Uterus (tissue), 4 donors: ENCODE data around the gene CCL17. TPM values are rescaled to one million over a fixed set of nuclear protein-coding genes. Genes with fewer than 3 reads are reported as not detected.

Experiments used
- DNase-seq, 2 donors: peaks; one replicate each; pipeline ENCODE4 v3.0.0-alpha.2; 2019 to 2020
- H3K27ac ChIP-seq, 2 donors: fragments of 200-600 bp; sonication (generic); 1 replicate in 1 of 2; 2 replicates in 1 of 2; pipeline ENCODE4 v1.5.1; 2016 to 2018
- H3K27me3 ChIP-seq, 2 donors: fragments of 200-600 bp; sonication (generic); one replicate each; pipeline ENCODE4 v1.5.1; 2018 to 2019; ENCODE audit warnings: control low read depth in 1 of 2
- H3K36me3 ChIP-seq, 2 donors: fragments of 200-600 bp; sonication (generic); one replicate each; pipeline ENCODE4 v1.5.1; 2019; ENCODE audit warnings: control low read depth in 1 of 2
- H3K4me1 ChIP-seq, 2 donors: fragments of 200-600 bp; sonication (generic); one replicate each; pipeline ENCODE4 v1.5.1; 2018 to 2019; ENCODE audit warnings: control low read depth in 1 of 2
- H3K4me3 ChIP-seq, 2 donors: fragments of 200-600 bp; sonication (generic); 1 replicate in 1 of 2; 2 replicates in 1 of 2; pipeline ENCODE4 v1.5.1; 2018 to 2019; ENCODE audit warnings: mild to moderate bottlenecking in 1 of 2
- H3K9me3 ChIP-seq, 2 donors: fragments of 200-600 bp; sonication (generic); one replicate each; pipeline ENCODE4 v1.5.1; 2019; ENCODE audit warnings: control low read depth in 1 of 2
- POLR2A ChIP-seq, 2 donors: fragments of 450-650 bp; IDR thresholded peaks; one replicate each; pipeline ENCODE4 v1.6.1; 2016; ENCODE audit warnings: antibody characterized with exemption in 2 of 2, mild to moderate bottlenecking in 1 of 2, moderate library complexity in 1 of 2
- intact Hi-C: fragments of 100-400 bp; cut with DNase I; formaldehyde crosslinking; loops from one replicate; pipeline ENCODE4 v1.15.1; 2023; ENCODE audit warnings: low total_unique reads
- total RNA-seq, 4 donors: library from RNA; depleted of rRNA in 3 of 4; stranded (reverse); fragments of >200 nt in 3 of 4; gene quantifications; one replicate each; pipeline versions ENCODE4 v1.1.0 to v1.2.4, GENCODE V29; 2014 to 2023
- TF ChIP-seq, protein P1 (sequence below), 4 experiments: fragments of 200-600 bp in 2 of 4; fragments of 450-650 bp in 2 of 4; sonication (generic) in 2 of 4; IDR thresholded peaks; one replicate each; pipeline ENCODE4 v1.5.1; 2016 to 2019; ENCODE audit warnings: antibody characterized with exemption in 4 of 4, mild to moderate bottlenecking in 2 of 4, moderate library complexity in 1 of 4
- donor health status: DM: yes; HTN: yes; CAD: no.

Gene CCL17
- total RNA-seq, 4 donors from 2014 or later = not detected

DNA sequence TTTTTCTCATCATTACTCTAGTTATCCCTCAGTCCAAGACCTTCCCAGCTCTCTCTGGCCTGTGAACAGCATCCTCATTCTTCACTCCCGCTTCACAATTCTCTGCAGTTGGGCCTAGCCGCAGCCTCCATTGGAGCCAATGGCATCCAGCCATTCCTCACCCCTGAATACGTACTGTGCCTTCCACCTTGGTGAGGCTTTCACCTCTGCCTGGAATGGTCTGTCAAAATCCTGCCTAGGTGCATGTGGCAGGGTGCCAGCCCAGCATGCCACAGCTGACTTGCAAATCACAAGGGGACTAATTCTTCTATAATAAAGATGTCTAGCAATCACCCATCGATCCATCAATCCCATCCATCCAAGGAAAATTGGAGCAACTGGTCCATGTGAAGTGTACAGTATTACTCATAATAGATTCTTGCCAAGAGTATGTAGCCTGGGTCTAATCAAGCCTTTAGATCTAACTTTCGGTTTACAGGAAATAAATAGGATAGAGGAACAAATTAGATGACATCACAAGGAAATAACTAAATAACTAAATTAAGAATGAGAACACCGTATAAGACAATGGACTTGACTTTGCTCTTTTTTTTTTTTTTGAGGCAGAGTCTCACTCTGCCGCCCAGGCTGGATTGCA is 37.3 kb upstream of the CCL17 start:
- TF ChIP-seq, protein P1, sequence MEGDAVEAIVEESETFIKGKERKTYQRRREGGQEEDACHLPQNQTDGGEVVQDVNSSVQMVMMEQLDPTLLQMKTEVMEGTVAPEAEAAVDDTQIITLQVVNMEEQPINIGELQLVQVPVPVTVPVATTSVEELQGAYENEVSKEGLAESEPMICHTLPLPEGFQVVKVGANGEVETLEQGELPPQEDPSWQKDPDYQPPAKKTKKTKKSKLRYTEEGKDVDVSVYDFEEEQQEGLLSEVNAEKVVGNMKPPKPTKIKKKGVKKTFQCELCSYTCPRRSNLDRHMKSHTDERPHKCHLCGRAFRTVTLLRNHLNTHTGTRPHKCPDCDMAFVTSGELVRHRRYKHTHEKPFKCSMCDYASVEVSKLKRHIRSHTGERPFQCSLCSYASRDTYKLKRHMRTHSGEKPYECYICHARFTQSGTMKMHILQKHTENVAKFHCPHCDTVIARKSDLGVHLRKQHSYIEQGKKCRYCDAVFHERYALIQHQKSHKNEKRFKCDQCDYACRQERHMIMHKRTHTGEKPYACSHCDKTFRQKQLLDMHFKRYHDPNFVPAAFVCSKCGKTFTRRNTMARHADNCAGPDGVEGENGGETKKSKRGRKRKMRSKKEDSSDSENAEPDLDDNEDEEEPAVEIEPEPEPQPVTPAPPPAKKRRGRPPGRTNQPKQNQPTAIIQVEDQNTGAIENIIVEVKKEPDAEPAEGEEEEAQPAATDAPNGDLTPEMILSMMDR (IDR thresholded peaks at IDR 0.05) = no peak
- Histone ChIP-seq H3K36me3 (no peaks in the 10 kb centered on the region), H3K27ac (no peak overlapping the region), H3K9me3 (no peaks in the 10 kb centered on the region), H3K27me3 (no peaks in the 10 kb centered on the region), H3K4me3 (no peak overlapping the region), H3K4me1 (no peaks in the 10 kb centered on the region)
- intact Hi-C loops = no loop called here
- no peak for DNase-seq

- H3K4me3 ChIP-seq = peak overlapping the region; percentile 37 to 38
- no peak for TF ChIP-seq POLR2A (IDR thresholded peaks at IDR 0.05)
- TF ChIP-seq, protein P1 (IDR thresholded peaks at IDR 0.05) = no peak
- H3K4me1 ChIP-seq = peaks cover 0 to 9% of the 10 kb centered on the region in 2 donors
- H3K27ac ChIP-seq = peak overlapping the region; percentile 71 to 81
- H3K9me3 ChIP-seq = no peaks in the 10 kb centered on the region
- no peak for DNase-seq
- H3K36me3 ChIP-seq = no peaks in the 10 kb centered on the region
- no peaks in the 10 kb centered on the region for H3K27me3 ChIP-seq
- intact Hi-C loops = no loop called here
These were observed 32.8 kb upstream of the CCL17 start for GRCh38 chr16:57371494-57372371.

GRCh38 chr16:57372372-57373116 is 32.0 kb upstream of the CCL17 start, which contains the start of gene CX3CL1:
Gene CX3CL1, plus strand, starts transcription at chr16:57372490. Its CDS starts 79 bp downstream, at chr16:57372569.
- peak; percentile 68 to 69 for DNase-seq
- TF ChIP-seq, protein P1 (IDR thresholded peaks at IDR 0.05) = peak in 1 of 4 experiments; percentile 3
- TF ChIP-seq POLR2A (IDR thresholded peaks at IDR 0.05) = peak; percentile 71 to 89
- no peaks in the 10 kb centered on the region for H3K36me3 ChIP-seq
- intact Hi-C loops = no loop called here
- peak within 1 kb of the TSS; percentile 37 to 38 for H3K4me3 ChIP-seq
- H3K27me3 ChIP-seq = no peaks in the 10 kb centered on the region
- H3K27ac ChIP-seq = peak within 1 kb of the TSS; percentile 71 to 81
- no peaks in the 10 kb centered on the region for H3K9me3 ChIP-seq
- H3K4me1 ChIP-seq = peaks cover 0 to 9% of the 10 kb centered on the region in 2 donors

DNA sequence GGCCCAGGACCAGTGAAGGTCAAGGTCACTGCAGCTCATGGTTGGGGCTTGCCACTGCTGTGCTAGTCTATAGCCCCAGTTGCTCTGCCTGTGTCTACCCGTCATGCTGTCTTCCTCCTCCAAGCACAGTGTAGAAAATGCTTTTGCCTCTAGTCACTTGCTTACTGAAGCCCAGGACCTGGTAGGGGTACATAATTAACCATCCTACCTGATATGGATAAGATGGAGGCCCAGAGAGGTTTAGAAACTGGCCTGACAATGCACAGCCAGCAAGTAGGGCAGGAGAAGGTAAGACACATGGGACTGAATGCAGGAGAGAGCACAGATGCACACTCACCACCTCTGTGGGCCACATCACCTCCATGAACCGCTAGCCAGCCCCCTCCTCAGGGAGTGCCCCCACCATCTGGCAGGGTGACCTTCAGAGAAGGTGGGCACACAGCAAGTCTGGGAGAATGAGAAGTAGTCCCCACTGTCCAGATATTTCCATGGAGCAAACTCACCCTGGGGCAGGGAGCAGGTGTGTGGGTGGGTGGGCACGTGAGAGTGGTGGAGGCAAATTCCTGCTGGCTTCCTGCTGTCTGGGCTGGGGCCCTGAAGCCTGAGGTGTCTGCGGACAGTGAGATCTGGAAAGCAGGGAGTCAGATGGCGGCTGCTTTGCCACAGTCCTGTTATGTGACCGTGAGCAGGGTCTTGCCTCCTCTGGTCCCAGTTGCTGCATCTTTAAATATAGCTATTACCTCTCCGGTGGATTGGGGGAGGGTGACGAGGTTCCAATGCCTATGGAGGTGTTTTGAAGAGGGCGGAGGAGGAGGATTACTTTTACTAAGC is 31.2 kb upstream of the CCL17 start:
- intact Hi-C loops = no loop called here
- H3K4me1 ChIP-seq = peaks cover 0 to 9% of the 10 kb centered on the region in 2 donors
- H3K27ac ChIP-seq = peak overlapping the region; percentile 71 to 81
- H3K27me3 ChIP-seq = no peaks in the 10 kb centered on the region
- DNase-seq = no peak
- TF ChIP-seq, protein P1 (IDR thresholded peaks at IDR 0.05) = no peak
- TF ChIP-seq POLR2A (IDR thresholded peaks at IDR 0.05) = no peak
- H3K9me3 ChIP-seq = no peaks in the 10 kb centered on the region
- H3K36me3 ChIP-seq = no peaks in the 10 kb centered on the region
- H3K4me3 ChIP-seq = peak overlapping the region; percentile 37 to 38
